HK-2 (cell line): ENCODE data around the gene PIGO.
A peak's percentile ranks its signal among the peaks of the same experiment; 100 is the strongest.

Source experiments
- DNase-seq: peaks from one replicate; pipeline ENCODE4 v3.0.0-alpha.2; 2018; ENCODE audit not compliant: unreplicated experiment

Gene PIGO

GRCh38 chr9:35096035-35096849 is at the start of gene PIGO:
Gene PIGO (minus strand): TSS chr9:35096591. CDS start chr9:35095565, 1,026 bp downstream.
- DNase-seq: peak; percentile 86

DNA sequence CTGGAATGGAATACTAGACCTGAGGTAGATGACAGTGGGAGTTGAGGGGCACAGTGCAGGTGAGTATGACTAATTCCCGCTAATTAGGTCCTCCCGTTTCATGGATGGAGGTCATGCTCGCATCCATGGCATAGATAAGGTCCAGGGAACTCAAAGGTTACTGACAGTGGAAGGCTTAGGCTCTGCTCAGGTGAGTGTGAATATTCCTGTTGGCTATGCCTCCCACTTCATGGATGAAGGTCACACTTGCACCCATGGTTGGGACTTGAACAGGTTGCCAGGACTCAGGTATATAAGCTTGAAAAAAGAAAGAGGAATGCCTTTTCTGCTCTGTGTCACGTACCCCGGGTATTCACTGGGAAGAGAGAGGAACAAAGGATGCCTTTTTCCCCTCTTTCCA is 45.6 kb upstream of the PIGO start:
- DNase-seq: no peak

DNA sequence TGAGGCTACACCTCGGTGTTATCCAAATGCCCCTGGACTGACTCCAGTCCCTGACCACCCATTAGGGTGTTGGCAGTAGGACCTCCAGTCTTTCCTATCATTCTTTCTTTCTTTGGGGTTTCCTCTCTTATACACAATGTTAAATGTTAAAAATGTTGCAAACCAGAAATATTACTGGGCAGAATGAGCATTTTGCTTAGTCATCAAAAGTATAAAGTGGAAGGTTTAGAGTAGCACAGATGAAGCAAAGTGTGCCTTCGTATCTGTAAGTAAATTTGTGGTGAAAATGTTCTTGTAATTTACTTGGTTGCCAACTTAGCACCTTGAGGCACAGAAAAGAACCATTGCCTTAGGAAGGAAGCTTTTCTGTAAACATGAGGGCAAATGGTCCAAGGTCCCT is 43.7 kb upstream of the PIGO start:
- DNase-seq: no peak

- DNase-seq: no peak
Measured at GRCh38 chr9:35136866-35137265, 40.5 kb upstream of the PIGO start.

DNA sequence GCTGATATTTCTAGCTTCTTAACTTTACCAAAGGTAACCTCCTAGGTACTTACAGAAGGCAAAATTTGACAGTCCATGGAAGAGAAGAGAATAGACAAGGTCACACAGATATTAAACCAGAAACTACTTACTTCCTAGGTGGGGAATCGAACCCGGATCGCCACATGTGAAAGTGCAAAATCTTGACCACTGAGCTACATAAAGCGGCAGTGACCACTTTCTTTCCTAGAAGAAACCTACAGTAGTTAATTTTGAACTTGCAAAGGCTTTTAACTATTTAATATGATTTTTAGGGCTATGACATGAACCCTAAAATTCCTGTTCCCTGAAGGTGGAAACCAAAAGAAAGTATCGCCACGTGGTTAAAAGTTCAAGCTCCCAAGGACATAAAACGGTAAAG is 39.6 kb upstream of the PIGO start:
- DNase-seq: no peak

DNA sequence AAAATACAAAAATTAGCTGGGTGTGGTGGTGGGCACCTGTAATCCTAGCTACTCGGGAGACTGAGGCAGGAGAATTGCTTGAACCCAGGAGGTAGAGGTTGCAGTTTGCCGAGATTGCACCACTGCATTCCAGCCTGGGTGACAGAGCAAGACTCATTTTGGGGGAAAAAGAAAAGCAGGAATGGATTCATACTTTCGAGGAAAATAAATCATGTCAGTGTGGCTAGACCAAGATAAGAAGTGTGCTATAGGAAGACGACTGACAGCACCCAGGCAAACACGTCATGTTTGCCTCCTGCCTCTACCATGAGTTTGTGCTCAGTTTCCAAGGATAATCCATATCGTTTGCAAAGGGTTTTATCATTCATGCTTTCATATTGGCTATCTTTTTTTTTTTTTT is 38.5 kb upstream of the PIGO start:
- DNase-seq: no peak

DNA sequence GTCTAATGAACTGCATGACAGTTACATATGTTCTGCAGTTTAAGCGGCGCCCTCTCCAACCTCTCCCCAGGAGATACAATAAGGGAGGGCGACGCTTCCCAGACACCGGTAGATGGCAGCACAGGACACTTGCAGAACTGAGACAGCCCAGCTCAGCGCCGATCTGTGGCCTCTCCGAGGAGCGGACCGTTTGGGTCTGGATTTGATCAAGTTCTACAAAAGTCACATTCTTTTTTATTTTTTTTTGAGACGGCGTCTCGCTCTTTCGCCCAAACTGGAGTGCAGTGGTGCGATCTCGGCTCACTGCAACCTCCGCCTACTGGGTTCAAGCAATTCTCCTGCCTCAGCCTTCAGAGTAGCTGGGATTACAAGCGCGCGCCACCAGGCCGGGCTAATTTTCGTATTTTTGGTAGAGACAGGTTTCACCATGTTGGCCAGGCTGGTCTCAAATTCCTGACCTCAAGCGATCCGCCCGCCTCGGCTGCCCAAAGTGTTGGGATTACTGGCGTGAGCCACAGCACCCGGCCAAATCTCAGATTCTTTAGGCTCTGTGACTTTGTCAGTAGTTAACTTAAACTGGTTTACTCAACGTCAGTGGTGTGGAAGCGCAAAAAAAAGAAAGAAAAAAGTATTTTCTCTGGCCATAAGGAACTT is 20.6 kb upstream of the PIGO start:
- DNase-seq: peak; percentile 65

- DNase-seq: peak; percentile 7
Measured at GRCh38 chr9:35116539-35116897, 20.1 kb upstream of the PIGO start.

- DNase-seq: peak; percentile 95
Measured at GRCh38 chr9:35115680-35116538, 19.5 kb upstream of the PIGO start, which contains the start of gene ATOSB. Gene ATOSB (minus strand): TSS chr9:35115862. CDS start chr9:35108274, 7,588 bp downstream.

GRCh38 chr9:35114840-35115628 is 18.6 kb upstream of the PIGO start:
- DNase-seq: peak; percentile 43

GRCh38 chr9:35114113-35114839 is 17.9 kb upstream of the PIGO start:
- peak; percentile 75 for DNase-seq

- peak; percentile 18 for DNase-seq
Measured at GRCh38 chr9:35112257-35113020, 16.0 kb upstream of the PIGO start.

DNA sequence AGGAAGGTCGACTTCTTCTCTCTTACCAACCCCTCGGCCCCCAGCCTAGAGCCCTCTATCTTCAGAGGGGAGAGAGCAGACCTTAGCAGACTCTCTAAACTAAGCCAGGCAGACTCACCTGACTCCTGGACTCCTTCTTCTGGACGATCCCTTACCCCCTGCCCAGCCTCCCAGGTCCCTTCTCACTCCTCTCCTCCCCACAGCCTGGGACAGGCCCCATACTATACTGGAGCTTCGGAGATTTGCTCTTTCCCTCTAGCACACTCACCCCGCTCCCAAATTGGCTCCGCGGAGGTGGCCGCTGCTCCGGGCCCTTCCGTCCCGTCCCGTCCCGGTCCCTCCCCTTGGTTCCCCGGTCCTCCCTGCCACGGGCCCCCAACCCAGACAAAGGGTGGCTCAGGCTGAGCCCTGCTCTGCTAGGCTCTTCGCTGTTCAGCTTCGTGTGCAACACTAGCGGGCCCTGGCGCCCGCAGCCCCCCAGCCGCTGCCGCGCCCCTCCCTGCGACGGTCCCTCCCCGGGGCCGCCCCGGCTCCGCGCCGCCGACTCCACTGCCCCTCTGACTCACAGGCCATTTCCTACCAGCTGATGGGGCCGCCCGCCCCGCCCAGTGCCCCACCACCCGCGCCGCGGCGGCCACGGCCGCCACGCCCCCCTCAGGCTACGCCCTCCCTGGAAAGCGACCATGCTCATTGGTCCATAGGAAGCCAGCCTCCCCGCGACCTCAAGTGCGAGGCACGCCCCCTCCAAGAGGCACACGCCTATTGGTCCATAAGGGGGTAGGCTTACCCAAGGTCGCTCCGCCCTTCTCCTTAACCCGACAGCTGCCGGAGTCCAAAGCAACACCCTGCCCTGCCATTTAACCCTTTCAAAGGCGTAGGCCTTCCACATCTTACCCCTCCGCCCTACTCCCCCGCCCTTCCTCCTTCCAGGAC is 14.9 kb upstream of the PIGO start:
- peak; percentile 94 for DNase-seq

DNA sequence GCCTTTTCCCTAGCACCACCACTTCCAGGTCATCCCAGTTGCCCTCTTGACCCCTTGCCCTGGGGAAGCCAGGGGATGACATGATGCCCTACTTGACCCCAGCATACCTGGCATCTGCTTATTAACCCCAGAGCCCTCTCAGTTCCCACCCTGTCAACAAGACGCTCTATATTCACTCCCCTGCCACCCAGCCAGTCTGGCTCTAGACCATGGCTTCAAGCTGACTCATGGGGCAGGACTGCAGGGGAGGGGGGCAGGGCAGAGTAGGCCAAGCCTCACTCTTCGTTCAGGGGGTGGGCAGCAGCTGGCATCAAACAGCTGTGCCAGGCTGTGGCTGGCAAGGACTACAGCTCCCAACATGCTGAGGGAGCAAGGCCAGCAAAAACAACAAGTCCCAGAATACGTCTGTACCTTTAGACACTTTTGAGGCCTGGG is 14.0 kb upstream of the PIGO start:
- peak; percentile 48 for DNase-seq

GRCh38 chr9:35108946-35109575 is 12.7 kb upstream of the PIGO start:
- no peak for DNase-seq

DNA sequence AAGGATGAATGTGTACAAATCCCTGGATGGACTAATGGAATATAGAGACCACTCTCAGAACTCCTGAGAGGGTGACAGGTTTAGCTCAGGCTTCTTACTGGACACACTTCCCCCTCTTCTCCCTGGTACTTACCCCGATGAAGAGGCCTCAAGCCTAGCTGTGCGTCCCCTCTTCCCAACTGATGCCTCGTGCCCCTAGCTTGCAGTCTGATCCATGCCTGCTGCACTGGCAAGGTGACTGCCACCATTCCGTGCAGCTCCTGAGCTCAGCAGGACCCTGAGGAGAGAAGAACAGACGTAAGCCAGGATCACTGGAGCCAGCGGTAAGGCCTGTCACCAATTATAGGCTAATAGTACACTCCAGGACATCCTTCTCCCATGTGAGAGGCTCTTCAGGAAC is 12.1 kb upstream of the PIGO start:
- no peak for DNase-seq

DNA sequence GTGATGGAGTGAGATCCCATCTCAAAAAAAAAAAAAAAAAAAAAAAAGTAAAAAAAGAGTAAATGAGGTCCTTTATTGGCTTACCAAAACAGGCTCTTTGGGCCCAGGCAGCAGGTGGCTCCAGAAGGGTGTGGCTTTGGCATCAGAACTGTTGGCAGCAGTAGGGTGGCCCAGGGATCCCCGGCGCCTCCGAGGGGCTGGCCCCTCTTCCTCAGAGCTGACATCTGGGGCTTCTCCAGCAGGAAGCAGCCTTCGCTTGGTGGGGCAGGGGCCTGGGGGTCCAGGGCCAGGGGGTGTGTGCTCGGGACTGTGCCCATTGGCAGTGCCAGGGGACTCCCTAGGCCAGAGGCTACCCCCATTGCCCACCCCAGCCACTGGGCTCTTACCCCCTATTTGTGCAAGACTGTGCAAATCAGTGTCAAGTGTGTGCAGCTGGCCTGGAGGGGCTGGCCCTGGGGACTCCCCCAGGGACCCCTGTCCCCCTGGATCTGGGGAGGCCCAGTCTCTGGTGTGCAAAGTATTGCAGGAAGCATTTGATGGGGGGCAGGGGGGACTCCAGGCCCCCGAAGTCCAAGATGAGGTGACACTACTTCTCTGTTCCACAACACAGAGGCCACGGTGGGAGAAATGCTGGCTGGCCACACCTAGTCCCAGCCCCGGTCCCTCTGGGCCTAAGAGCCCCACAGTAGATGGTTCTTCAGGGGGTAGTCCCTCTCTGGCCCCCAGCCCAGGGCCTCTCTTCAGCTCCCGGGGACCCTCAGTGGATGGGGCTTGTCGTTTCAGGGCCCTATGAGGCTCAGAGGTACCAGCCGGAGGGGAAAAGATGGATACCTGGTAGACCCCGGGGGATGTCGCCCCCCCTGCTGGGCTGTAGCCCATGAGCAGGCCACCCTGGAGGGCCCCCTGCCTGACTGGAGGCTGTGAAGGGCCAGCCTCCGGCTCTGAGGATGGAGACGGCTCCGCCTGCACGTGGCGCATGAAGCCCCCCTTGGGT is 11.2 kb upstream of the PIGO start:
- DNase-seq: no peak
